ENCODE measurements around the gene TMEM54. TPM values are rescaled to one million over a fixed set of nuclear protein-coding genes. Genes with fewer than 3 reads are reported as not detected.

TMEM54 gene
- total and polyA plus RNA-seq, 9 of the 15 experiments (the other 6 are each of a cell fraction or from before 2014, with no cell fraction given): 1.00 to 16.2 (median 8.2) TPM

- TF ChIP-seq RERE (CRISPR knock-in tag; IDR thresholded peaks at IDR 0.05; ENCODE audit: borderline replicate concordance) (peak; percentile 100), RBM22 (IDR thresholded peaks at IDR 0.05; ENCODE audit: low read depth, low read length, poor library complexity, severe bottlenecking) (peak; percentile 79), NRF1 (conservative IDR thresholded peaks at IDR 0.05 in 1 of 2, IDR thresholded peaks at IDR 0.05 in 1 of 2) (peak; percentile 31 to 34; a peak in 2 of 4 replicates), KHSRP (IDR thresholded peaks at IDR 0.05) (no peak), ZBTB1 (CRISPR knock-in tag; IDR thresholded peaks at IDR 0.05; ENCODE audit: borderline replicate concordance, low read depth) (peak; percentile 98), TSC22D4 (tag; IDR thresholded peaks at IDR 0.05) (no peak), SNAPC5 (CRISPR knock-in tag; IDR thresholded peaks at IDR 0.05) (no peak), TRIM24 (IDR thresholded peaks at IDR 0.05) (0 out of 4 replicates have a peak, but pooled peaks of 1 of the 2 experiments have one; percentile 50), HDAC8 (tag; IDR thresholded peaks at IDR 0.05) (0 out of 2 replicates have a peak, but pooled peaks have one; percentile 29), ELF2 (CRISPR knock-in tag; IDR thresholded peaks at IDR 0.05) (0 out of 2 replicates have a peak, but pooled peaks have one; percentile 37), MCM3 (IDR thresholded peaks at IDR 0.05) (no peak), GABPB2 (CRISPR knock-in tag; conservative IDR thresholded peaks at IDR 0.05) (no peak), LARP7 (IDR thresholded peaks at IDR 0.05) (no peak), MLX (CRISPR knock-in tag; conservative IDR thresholded peaks at IDR 0.05) (peak in 1 of 2 experiments; percentile 99; a peak in 2 of 4 replicates), SMARCA5 (IDR thresholded peaks at IDR 0.05) (no peak), POU5F1 (IDR thresholded peaks at IDR 0.05; ENCODE audit: borderline replicate concordance, low read depth, low read length, partially characterized antibody) (no peak), ZNF780A (CRISPR knock-in tag; IDR thresholded peaks at IDR 0.05) (no peak), ZNF124 (CRISPR knock-in tag; IDR thresholded peaks at IDR 0.05) (peak; percentile 96), HES1 (IDR thresholded peaks at IDR 0.05; ENCODE audit: low read depth) (no peak), ATF2 (CRISPR knock-in tag; IDR thresholded peaks at IDR 0.05) (peak; percentile 91), PML (IDR thresholded peaks at IDR 0.05; ENCODE audit: low read length) (no peak)
Observed at GRCh38 chr1:32886004-32886827, 15.0 kb downstream of the TMEM54 start, which contains the start of gene HPCA (continued).

Data from K562 (cell line).